GM21723 (cell line): ENCODE data around the gene PAK5.

Experiments used
- ATAC-seq: cut with Tn5 transposase; IDR thresholded peaks from one replicate; pipeline ENCODE4 v1.9.1; 2021; ENCODE audit warnings: mild to moderate bottlenecking, moderate library complexity; ENCODE audit not compliant: unreplicated experiment

PAK5 gene

DNA sequence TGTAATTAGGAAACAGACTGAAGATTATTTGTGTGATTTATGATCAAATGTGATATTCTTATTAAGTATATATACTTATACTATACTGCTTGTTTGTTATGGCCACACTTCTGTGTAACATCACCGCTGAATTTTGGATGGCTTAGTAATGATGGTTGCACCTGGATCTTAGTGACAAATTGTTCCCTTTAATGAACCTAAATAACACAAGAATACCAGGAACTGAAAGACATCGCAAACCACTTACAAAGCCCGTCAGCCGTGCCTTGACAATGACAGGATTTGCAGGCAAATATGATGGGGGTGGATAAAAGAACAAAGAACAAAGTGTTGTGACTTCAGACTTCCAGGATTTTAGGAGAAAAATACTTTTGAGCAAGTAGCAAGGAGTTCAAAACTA is 257.4 kb downstream of the PAK5 start:
- no peak for ATAC-seq

GRCh38 chr20:9578594-9578993 is 260.3 kb downstream of the PAK5 start:
- ATAC-seq: no peak

DNA sequence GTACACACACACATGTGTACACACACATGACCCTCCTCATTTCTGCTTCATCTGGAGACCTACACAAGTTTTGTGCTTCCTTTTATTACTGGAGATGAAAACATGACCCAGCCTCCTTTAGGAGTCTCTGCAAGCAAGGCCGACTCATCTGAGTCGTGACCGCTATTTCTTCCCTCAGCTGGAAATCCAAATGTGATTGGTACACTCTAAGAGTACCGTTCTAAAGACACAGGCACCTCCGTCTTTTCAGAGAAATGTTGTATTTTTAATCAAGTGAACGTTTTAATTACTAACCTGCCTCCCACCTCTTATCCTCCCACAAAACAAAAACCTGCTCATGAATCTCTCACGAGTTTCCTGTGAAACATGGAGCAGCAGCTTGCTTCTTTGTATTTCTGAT is 261.5 kb downstream of the PAK5 start:
- ATAC-seq: no peak

DNA sequence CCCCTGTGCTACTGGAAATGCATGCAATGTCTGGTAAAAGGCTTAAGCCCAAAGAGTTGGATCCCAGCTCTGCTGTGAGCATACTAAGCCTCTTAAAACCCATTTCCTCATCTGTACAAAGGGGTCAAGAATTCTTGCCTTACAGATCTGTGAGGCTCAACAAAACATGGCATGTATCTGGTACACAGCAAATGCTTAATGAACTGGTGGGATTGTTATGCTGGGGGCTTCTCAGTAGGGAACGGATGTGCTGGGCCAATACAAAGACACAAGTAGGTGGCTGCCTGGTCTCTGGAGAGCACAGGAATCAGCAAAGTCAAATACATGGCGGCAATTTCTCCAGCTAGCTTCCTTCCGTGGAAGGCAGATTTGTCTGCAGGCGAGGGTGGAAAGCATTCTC is 262.2 kb downstream of the PAK5 start:
- ATAC-seq: no peak

DNA sequence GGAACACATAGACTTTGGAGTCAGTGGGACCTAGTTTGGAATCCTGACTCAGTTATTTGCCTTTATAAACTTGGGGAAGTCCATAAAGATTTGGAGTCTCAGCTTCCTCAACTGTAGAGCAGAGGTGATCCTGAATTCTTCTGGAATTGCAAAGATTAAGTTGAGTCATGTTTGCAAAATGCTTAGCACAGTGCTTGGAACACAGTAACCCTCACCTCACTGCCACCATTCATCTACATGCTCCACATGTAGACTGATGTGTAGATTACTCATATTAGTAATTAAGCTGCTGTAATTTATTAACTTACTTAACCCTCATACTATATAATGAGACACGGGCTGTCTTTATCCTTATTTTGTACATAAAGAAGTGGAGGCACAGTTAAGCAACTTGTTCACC is 263.0 kb downstream of the PAK5 start:
- ATAC-seq: no peak

DNA sequence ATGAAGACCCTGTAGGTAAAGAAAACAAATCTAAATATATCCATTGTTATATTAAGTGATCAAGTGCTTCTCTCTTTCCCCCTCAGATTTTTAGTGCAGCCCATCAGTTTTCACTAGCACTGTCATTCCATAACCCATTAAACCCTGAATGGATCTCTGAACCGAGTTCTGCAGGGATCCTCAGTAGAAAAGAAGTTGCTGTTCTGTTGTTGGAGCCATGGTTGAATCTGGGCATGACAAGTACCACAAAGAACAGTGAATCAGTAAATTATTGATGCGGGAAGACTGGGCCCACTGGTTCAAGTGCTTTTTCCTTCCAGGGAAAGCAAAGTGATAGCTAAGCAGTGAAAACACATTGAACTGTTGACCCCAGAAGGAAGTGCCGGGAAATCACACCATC is 264.1 kb downstream of the PAK5 start:
- no peak for ATAC-seq

- no peak for ATAC-seq
Measured at GRCh38 chr20:9574181-9574580, 264.7 kb downstream of the PAK5 start.

DNA sequence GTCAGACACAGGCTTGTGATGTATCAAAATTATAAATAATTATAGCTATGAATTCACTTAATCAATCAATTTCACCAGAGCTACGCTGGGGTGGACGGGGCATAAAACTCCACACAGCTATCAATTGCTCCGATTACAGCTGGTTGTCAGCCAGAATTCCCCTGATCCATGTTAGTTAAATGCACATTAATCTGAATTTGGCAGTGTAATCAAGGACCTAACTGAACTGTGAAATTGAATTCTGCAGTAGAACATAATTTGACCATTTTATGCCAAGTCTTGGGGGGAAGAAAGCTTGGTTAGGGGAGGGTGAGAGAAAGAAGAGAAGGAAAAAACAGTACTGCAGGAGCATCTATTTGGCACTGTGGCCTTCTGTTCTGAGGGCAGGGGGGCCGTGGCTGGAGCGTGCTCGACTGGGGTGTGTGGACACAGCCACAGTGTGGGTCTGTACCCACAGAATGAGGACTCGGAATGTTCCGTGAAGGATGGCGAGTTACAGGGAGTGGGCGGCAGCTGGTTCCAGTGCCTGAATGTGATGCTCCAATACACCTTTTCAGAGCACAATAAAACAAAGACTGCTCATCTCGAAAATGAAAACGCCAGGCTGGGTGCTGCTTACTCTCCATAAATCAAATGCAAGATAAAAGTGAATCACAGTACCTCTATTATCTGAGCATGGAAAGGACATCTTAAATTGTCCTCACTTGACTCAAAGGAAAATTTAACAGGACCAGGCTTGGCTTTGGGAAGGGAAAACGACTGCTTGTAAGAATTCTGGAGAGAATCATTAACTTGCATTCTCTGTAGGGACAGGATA is 265.3 kb downstream of the PAK5 start:
- ATAC-seq: no peak

GRCh38 chr20:9572670-9573069 is 266.2 kb downstream of the PAK5 start:
- ATAC-seq: no peak

- ATAC-seq: no peak
Measured at GRCh38 chr20:9571783-9572182, 267.1 kb downstream of the PAK5 start.

DNA sequence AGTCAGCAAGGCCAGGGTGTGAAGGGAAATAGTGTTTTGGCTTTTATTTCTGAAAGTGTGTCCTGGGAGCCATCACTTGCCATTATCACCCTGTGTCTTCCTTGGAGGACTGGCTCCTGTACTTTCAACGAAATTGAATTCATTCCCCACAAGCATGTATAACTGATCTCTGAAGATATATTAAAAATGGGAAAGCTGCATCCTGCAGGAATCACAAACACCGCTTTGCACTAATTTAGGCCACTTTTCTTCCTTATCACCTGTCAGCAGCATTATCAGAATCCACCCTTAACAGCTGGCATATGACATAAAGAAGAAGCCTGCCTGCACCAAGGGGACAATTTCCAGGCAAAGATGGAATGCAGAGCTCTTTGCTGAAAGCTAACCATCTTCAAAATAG is 268.3 kb downstream of the PAK5 start:
- ATAC-seq: no peak

GRCh38 chr20:9566977-9567376 is 271.9 kb downstream of the PAK5 start:
- no peak for ATAC-seq

- ATAC-seq: no peak
Measured at GRCh38 chr20:9565910-9566550, 272.8 kb downstream of the PAK5 start.

DNA sequence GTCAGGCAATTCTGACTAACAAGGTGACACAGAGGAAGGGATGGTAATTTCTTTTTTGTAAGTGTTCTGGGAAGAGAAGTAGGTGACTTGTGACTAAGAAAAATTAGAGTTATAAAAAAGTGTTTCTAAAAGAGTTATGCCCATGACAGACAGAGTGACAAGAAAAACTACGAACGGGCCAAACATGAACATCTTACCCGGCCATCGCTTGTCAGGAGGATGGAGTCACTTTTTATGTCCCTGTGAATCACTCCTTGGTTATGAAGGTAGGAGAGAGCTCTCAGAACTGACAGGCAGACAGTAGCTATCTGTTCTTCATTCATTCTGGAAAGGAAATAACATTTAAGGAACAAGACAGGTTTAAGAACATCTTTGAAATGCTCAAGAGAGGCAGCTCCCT is 281.5 kb downstream of the PAK5 start:
- no peak for ATAC-seq

GRCh38 chr20:9555781-9556180 is 283.1 kb downstream of the PAK5 start:
- ATAC-seq: no peak

DNA sequence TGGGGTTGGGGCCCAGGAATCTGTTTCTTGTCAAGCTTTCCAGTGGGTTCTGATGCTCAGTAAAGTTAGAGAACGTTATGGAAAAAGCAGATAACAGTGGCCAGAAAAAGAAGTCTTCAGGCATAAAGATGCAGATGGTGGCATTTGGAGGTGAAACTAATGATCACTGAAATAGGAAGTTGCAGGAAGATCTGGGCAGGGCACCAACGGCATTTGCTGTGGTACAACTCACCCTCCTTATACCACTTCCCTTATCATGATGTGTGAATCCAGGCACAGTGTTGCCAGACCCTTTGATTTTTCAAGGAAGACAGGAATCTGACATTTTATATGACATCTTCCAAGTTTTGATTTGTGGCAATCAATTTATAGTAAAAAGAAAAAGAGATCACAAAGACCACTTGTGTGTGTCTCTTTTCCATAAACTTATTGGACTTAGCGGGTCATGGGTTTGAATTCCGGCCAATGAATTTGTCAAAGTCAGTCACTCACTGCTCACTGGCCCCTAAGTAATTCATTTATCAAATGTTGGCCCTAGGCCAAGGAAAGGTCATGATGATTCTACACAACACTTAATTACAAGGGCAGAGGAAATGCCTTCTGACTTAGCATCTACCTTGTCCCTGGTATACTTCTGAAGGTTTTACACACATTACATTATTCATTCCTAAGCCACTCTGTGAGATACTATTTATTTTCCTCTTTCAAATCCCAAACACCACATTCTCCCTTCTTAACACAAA is 286.9 kb downstream of the PAK5 start:
- ATAC-seq: no peak

DNA sequence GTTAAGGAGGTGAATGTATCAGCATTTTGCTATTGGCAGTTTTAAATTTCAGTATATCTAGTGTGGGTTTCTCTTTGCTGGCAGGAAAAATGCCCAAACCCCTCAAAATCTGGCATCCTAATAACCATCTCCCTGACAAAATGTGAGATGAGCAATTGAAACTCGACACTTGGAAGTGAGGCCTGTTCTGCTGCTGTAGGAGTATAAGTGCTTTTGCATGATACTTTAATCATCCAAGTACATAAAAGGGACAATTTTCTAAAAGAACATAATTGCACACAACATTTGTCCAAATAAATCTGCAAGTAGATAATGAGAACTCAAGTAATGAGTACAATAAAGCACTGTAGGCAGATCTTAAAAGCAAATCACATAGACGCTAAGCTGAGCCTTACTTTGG is 288.0 kb downstream of the PAK5 start:
- ATAC-seq: no peak

DNA sequence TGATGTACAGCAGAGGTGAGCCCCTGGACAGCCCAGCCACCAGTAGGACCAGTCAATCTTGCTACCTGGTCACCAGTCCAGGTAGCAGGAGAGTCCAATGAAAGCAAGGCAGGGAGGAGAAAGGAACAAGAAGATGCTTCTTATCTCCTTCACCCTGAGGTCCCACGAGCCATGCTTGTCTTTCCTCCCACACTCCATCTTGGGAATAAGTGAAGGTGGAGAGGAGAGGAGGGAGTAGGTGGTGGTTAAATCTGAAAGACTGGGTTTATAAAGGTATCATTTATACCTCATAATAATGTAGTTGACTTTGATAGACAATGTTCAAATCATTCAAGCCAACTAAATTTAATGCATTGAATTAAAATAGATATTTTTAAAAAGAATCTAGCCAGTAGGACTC is 288.6 kb downstream of the PAK5 start:
- no peak for ATAC-seq

DNA sequence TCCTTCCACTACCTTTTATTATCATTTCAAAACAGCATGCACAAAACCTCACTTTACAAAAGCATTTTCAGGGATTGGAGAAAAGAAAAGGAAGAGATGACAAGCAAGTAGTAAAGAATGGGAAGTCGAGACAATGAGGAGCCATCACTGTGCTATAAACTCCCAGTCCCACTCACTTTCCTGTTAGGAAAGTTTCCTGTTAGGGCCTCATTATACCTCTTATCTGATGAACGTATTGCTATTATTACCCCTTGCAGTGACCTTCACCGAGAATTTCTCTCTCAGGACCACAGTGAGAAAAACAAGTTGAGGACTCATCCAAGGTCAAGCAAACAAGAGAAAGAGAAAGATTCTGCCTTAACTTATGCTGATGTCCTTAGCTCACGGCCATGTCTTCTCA is 295.7 kb downstream of the PAK5 start:
- no peak for ATAC-seq

DNA sequence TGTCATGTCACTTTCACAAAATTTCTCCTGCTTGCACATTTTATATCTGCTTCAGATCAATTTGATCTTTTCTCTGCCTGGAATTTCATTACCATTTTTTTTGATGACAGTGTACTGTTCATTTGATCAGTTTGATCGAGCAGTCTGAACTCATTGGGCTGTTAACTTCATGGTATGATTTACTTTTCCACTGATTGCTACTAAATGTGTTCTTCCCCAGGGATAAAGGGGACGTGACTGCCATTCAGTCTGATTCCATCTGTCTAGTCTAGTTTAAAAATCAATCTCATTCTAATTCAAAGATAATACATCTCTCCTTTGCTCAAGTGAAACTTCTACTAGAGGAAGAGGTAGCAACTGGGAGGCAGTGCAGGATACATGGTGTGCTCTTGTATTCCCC is 303.4 kb downstream of the PAK5 start:
- no peak for ATAC-seq

DNA sequence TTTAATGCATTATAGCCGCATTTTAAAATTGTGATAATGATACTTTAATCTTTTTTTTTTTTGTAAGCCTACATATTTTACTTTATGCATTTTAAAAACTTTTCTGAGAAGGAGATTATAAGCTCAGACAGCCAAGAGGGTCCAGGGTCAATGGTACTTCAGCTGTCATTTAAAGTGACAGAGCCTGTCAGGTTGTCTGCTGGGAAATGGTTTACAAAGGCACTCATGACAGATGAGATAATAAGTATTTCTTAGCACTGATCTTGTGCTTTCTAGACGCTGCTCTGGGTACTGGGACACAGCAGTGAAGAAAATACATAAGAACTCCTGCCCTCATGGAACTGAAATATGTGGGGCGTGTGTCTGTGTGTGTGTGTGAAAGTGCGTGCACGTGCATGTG is 304.9 kb downstream of the PAK5 start:
- no peak for ATAC-seq
